Thymus (tissue), 11 donors: Measurements from ENCODE around the gene GMPPA. TPM values are rescaled to one million over a fixed set of nuclear protein-coding genes. Genes with fewer than 3 reads are reported as not detected.

Experiments used
- DNase-seq, 9 donors: peaks; one replicate each; pipeline ENCODE4 v3.0.0-alpha.2; 2013; ENCODE audit warnings: low spot score in 9 of 9, low read depth in 6 of 9, missing footprints in 1 of 9
- H3K27ac ChIP-seq, 2 donors: one replicate each; pipeline ENCODE4 v1.5.1; 2013; ENCODE audit warnings: control low read depth in 1 of 2, low read depth in 1 of 2, low read length in 1 of 2, mild to moderate bottlenecking in 1 of 2, moderate library complexity in 1 of 2
- H3K27me3 ChIP-seq, 2 donors: one replicate each; pipeline ENCODE4 v1.5.1; 2013; ENCODE audit warnings: low read length in 1 of 2; ENCODE audit not compliant: control insufficient read depth in 2 of 2, insufficient read depth in 1 of 2
- H3K36me3 ChIP-seq, 2 donors: one replicate each; pipeline ENCODE4 v1.5.1; 2013; ENCODE audit warnings: low read length in 1 of 2, mild to moderate bottlenecking in 1 of 2, moderate library complexity in 1 of 2; ENCODE audit not compliant: control insufficient read depth in 2 of 2, insufficient read depth in 2 of 2
- H3K4me1 ChIP-seq, 2 donors: one replicate each; pipeline ENCODE4 v1.5.1; 2013; ENCODE audit warnings: low read length in 2 of 2; ENCODE audit not compliant: control insufficient read depth in 2 of 2, insufficient read depth in 2 of 2
- H3K4me3 ChIP-seq, 2 donors: one replicate each; pipeline ENCODE4 v1.5.1; 2013; ENCODE audit warnings: low read length in 2 of 2, control low read depth in 1 of 2, mild to moderate bottlenecking in 1 of 2
- H3K9me3 ChIP-seq, 2 donors: one replicate each; pipeline ENCODE4 v1.5.1; 2013; ENCODE audit warnings: low read length in 1 of 2, mild to moderate bottlenecking in 1 of 2; ENCODE audit not compliant: control insufficient read depth in 2 of 2, insufficient read depth in 1 of 2
- WGBS: extraction: QIAGEN DNeasy Blood & Tissue Kit; methylation state at CpG from one replicate; pipeline ENCODE4 v1.1.7; 2013; 5-methylcytosine and 5-hydroxymethylcytosine counted together
- polyA plus RNA-seq: library from polyadenylated mRNA; stranded (reverse); fragments of 200-250 nt; gene quantifications from one replicate; pipeline ENCODE4 v1.2.3, GENCODE V29; 2013
- total RNA-seq: library from RNA; stranded (reverse); fragments of 120-200 nt; gene quantifications from one replicate; pipeline ENCODE4 v1.2.4, GENCODE V29; 2013
- donor health status: healthy.

The GMPPA gene
- total and polyA plus RNA-seq, 2 donors: 17.6 to 32.7 TPM

GRCh38 chr2:219490186-219490585 lies 8.5 kb upstream of the GMPPA start:
- H3K9me3 ChIP-seq: peaks cover 0 to 1% of the 10 kb centered on the region in 2 donors
- H3K36me3 ChIP-seq: no peaks in the 10 kb centered on the region
- H3K27ac ChIP-seq: no peak overlapping the region
- peaks cover 28 to 98% of the 10 kb centered on the region in 2 donors for H3K27me3 ChIP-seq
- H3K4me1 ChIP-seq: no peaks in the 10 kb centered on the region
- H3K4me3 ChIP-seq: no peak overlapping the region
- WGBS: 92% methylated on average over 23 of the region's 23 CpGs
- DNase-seq: no peak

- WGBS: 93% methylated on average over 10 of the region's 10 CpGs
- Histone ChIP-seq H3K4me3 (no peak overlapping the region), H3K27ac (no peak overlapping the region), H3K4me1 (peaks cover 0 to 4% of the 10 kb centered on the region in 2 donors), H3K9me3 (peaks cover 0 to 1% of the 10 kb centered on the region in 2 donors), H3K36me3 (no peaks in the 10 kb centered on the region), H3K27me3 (peaks cover 27 to 98% of the 10 kb centered on the region in 2 donors)
- no peak for DNase-seq
Measured at GRCh38 chr2:219490600-219491130, 8.0 kb upstream of the GMPPA start.

DNA sequence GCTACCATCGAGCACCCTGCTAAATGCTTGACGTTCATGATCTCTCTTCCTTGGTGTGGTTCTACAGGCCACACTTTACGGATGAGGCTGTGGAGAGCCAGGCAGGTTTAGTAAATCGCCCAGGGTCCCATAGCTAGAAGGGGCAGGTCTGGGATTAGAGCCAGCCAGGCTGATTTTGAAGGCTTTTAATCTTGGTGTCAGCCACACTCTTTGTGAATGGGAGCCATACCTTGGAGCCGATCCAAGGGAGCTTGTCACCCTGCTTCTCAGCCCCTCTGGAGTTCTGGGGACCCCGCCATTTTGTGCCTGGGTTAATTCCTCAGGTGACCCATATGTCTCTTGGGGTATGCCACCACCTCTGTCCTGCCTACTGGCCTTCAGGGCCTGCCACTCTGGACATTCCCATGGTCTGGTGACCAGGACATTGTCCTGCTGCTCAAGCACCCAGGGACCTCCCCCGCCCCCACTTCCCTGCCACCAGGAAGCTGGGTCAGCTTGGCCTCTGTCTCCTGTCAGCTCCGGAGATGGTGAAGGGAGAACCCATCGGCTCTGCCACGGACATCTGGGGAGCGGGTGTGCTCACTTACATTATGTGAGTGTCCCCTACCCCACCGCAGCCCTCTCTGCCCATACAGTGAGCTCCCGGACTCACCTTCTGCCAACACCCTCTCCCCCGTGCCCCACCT lies 7.3 kb upstream of the GMPPA start:
- H3K9me3 ChIP-seq: peaks cover 0 to 1% of the 10 kb centered on the region in 2 donors

GRCh38 chr2:219492575-219492974 lies 6.1 kb upstream of the GMPPA start:
- H3K27ac ChIP-seq: no peak overlapping the region
- H3K4me1 ChIP-seq: peaks cover 4 to 15% of the 10 kb centered on the region in 2 donors
- H3K4me3 ChIP-seq: no peak overlapping the region
- H3K27me3 ChIP-seq: peaks cover 29 to 98% of the 10 kb centered on the region in 2 donors
- DNase-seq: no peak
- no peaks in the 10 kb centered on the region for H3K36me3 ChIP-seq
- whole genome bisulfite sequencing: 80% methylated on average over 20 of the region's 20 CpGs
- H3K9me3 ChIP-seq: peaks cover 1 to 6% of the 10 kb centered on the region in 2 donors

More for the DNA sequence above, 7.3 kb upstream of the GMPPA start:
- Histone ChIP-seq H3K36me3 (no peaks in the 10 kb centered on the region), H3K4me1 (peaks cover 0 to 8% of the 10 kb centered on the region in 2 donors), H3K27ac (no peak overlapping the region), H3K4me3 (no peak overlapping the region), H3K27me3 (peaks cover 28 to 98% of the 10 kb centered on the region in 2 donors)
- whole genome bisulfite sequencing: 87% methylated on average over 14 of the region's 14 CpGs
- DNase-seq: no peak

- H3K27ac ChIP-seq: no peak overlapping the region
- DNase-seq: no peak
- peaks cover 1 to 11% of the 10 kb centered on the region in 2 donors for H3K9me3 ChIP-seq
- H3K4me1 ChIP-seq: peaks cover 4 to 20% of the 10 kb centered on the region in 2 donors
- WGBS: 95% methylated on average over 5 of the region's 5 CpGs
- H3K36me3 ChIP-seq: no peaks in the 10 kb centered on the region
- H3K27me3 ChIP-seq: peaks cover 33 to 98% of the 10 kb centered on the region in 2 donors
- no peak overlapping the region for H3K4me3 ChIP-seq
Measured at GRCh38 chr2:219493086-219493485, 5.6 kb upstream of the GMPPA start.

GRCh38 chr2:219494952-219495530 lies 3.6 kb upstream of the GMPPA start:
- WGBS: 32% methylated on average over 10 of the region's 10 CpGs
- Histone ChIP-seq H3K4me3 (no peak overlapping the region), H3K27ac (no peak overlapping the region), H3K9me3 (peaks cover 1 to 16% of the 10 kb centered on the region in 2 donors), H3K4me1 (peaks cover 9 to 37% of the 10 kb centered on the region in 2 donors), H3K36me3 (no peaks in the 10 kb centered on the region), H3K27me3 (peaks cover 34 to 85% of the 10 kb centered on the region in 2 donors)
- DNase-seq: no peak

DNA sequence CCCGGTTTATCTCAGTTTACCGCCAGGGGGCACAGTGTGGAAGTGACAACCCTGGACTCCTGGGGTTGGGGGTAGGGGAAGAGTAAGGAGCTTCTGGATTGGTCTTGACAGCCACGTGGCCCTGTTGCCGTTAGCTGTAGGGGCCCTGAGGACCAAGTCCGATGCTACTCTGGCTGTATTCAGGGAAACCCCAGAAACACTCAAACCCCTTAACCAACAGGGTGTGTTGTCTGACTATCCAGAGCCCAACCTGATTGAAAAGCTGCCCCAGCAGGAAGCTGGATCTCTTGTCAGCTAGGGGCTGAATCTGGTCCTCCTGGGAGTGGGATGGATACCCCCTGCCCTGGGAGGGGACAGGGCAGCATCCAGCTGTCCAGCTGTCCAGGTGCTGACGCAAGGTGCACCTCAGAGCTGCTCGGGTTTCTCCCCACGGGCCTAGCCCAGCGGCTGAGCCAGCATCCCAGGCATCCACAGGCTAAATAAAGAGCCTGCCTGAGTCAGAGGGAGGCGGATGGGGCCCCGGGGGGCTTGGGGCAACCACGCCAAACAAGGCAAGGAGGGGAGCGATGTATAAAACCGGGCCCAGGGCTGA lies 3.1 kb upstream of the GMPPA start:
- WGBS: 33% methylated on average over 14 of the region's 14 CpGs
- peak in 5 of 9 donors; percentile 32 to 73 (median 54) for DNase-seq

DNA sequence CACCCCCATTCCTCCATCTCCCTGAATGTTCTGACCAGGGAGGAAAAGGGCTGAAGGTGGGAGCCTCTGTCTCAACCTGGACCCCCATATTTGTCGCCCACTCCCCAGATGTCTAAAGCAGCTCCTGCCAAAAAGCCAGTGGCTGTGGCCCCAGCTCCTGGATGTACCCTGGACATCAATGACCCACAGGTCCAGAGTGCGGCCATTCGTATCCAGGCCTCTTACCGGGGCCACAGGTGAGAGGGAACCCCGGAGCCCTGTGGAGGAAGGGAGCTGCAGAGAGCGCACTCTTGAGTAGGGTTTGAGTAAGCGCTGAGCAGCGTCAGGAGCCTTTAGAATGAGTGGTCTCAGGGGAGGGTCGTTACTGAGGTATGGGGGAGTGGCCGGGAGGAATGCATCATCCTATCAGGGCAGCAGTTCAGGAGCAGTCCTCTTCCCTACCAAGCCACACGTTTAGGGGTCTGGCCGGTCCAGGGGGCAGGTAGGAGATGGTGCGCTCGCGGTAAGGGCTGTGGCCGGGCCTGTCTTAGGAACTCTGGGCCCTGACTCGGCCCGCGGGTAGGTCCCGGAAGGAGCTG lies 2.4 kb upstream of the GMPPA start:
- H3K9me3 ChIP-seq: peaks cover 1 to 16% of the 10 kb centered on the region in 2 donors
- no peak overlapping the region for H3K4me3 ChIP-seq
- H3K4me1 ChIP-seq: peaks cover 9 to 39% of the 10 kb centered on the region in 2 donors
- H3K36me3 ChIP-seq: no peaks in the 10 kb centered on the region
- H3K27ac ChIP-seq: no peak overlapping the region
- DNase-seq: no peak
- peaks cover 34 to 73% of the 10 kb centered on the region in 2 donors for H3K27me3 ChIP-seq
- 27% methylated on average over 20 of the region's 20 CpGs for WGBS

More for the DNA sequence above, 3.1 kb upstream of the GMPPA start:
- Histone ChIP-seq H3K36me3 (no peaks in the 10 kb centered on the region), H3K9me3 (peaks cover 1 to 16% of the 10 kb centered on the region in 2 donors), H3K27ac (no peak overlapping the region), H3K4me1 (peaks cover 9 to 39% of the 10 kb centered on the region in 2 donors), H3K27me3 (peaks cover 34 to 79% of the 10 kb centered on the region in 2 donors), H3K4me3 (no peak overlapping the region)
